ENCODE measurements around the gene CFAP54.
A peak's percentile ranks its signal among the peaks of the same experiment; 100 is the strongest.

The CFAP54 gene

DNA sequence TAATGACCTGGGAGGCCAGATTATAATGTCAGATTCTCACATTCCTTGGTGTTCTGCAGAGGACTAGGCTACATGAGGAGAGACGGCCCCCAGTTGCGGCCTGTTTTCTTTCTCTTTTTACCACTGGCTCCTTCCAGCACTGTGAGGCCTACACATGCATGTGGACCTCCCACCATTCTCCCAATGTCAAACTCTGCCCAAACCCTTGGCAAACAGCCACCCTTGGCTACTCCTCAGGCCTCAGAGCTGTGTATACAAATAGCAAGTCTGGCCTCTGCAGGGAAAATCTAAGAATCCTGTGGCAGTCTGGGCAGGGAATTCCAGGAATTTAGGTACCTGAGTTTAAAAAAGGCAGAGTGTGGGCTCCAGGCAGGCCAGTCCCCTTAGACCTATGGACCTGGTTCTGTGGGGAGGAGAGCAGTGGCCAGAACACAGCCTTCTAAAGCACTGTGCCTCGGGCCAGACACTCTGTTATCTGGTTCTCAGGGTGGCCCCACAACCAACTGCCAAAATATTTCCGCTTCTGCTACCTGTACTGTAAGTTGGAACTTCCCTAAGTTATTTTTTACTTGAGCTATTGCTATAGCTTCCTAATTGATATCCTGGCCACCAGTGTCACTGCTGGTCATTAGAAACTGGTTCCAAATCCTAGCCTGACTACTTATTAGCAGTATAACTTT lies 397.8 kb downstream of the CFAP54 start:
- no peak for TF ChIP-seq TAF1 (IDR thresholded peaks at IDR 0.05; ENCODE audit: borderline replicate concordance, low read depth, low read length)
- no peak for TF ChIP-seq POLR2A (IDR thresholded peaks at IDR 0.05; ENCODE audit: low read depth, low read length)
- TF ChIP-seq POLR2AphosphoS5 (IDR thresholded peaks at IDR 0.05; ENCODE audit: low read depth, low read length): no peak
- DNase-seq (ENCODE audit: insufficient read length) (no peak), FAIRE-seq (peak; percentile 36)

DNA sequence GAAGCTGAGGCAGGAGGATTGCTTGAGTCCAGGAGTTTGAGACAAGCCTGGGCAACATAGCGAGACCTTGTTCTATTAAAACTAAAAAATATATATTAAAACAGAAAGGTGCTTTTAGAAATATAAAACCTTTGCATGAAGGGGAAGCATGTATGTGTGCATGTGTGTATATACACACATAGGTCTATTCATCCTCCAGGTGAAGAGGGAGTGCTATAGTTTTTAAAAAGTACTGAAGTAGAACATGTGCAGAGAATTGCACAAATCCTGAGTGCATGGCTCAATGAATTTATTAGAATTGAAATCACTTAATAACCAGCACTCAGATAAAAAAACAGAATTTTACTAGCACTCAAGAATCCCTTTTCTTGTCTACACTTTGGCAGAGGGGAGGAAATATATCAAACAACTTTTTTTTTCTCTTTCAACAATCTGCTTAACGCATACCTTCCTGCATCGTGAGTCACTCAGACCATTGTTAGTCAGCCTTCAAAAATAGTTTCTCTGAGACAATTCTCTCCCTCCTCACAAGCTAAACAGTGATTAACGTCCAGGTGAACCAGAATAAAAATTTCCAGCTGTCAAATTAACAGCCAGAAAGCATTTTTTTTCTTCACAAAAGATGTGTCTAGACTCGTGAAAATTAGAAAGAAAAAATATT lies 400.0 kb downstream of the CFAP54 start:
- no peak for TF ChIP-seq POLR2A (IDR thresholded peaks at IDR 0.05; ENCODE audit: low read depth, low read length)
- no peak for TF ChIP-seq TAF1 (IDR thresholded peaks at IDR 0.05; ENCODE audit: borderline replicate concordance, low read depth, low read length)
- no peak for TF ChIP-seq POLR2AphosphoS5 (IDR thresholded peaks at IDR 0.05; ENCODE audit: low read depth, low read length)
- no peak for DNase-seq (ENCODE audit: insufficient read length)
- no peak for FAIRE-seq

DNA sequence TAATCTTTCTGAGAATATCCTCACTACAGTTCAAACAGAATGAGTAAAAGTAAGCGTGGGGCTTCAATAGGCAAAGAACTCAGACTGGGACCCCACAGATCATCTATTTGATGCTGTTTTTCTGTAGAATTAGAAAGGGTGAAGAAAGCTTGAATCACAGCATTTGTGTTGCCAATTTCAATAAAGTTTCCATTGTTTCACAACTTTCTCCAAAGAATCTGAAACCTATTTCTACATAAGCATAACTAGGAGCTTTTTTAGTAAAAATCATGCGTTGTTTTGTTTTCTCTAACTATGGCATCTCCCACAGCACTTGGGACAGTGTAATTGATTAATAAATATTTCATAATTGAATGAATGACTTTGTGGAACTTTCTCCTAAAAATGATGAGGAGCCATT lies 401.0 kb downstream of the CFAP54 start:
- no peak for FAIRE-seq
- no peak for DNase-seq (ENCODE audit: insufficient read length)
- TF ChIP-seq TAF1 (IDR thresholded peaks at IDR 0.05; ENCODE audit: borderline replicate concordance, low read depth, low read length): no peak
- TF ChIP-seq POLR2A (IDR thresholded peaks at IDR 0.05; ENCODE audit: low read depth, low read length): no peak
- TF ChIP-seq POLR2AphosphoS5 (IDR thresholded peaks at IDR 0.05; ENCODE audit: low read depth, low read length): no peak

- DNase-seq (ENCODE audit: insufficient read length) (no peak), FAIRE-seq (no peak)
- no peak for TF ChIP-seq POLR2A (IDR thresholded peaks at IDR 0.05; ENCODE audit: low read depth, low read length)
- no peak for TF ChIP-seq TAF1 (IDR thresholded peaks at IDR 0.05; ENCODE audit: borderline replicate concordance, low read depth, low read length)
- no peak for TF ChIP-seq POLR2AphosphoS5 (IDR thresholded peaks at IDR 0.05; ENCODE audit: low read depth, low read length)
Observed at GRCh38 chr12:96892104-96892503, 402.7 kb downstream of the CFAP54 start.

DNA sequence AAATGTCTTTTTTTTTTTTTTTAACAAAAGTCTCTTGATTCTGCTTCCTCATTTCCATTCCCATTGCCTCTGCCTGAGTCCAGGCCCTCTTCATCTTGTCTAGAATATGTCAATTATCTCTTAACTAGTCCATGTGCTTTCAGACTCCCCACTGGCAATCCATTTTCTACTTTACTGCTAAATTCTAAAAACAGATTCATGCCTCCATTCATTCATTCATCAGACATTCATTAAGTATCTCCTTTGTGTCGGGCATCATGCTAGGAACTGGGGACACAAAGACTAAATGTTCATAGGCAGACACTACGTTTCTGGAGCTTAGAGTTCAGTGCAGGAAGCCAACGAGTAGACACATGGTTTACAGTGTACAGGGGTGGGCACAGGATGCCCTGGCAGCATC lies 408.0 kb downstream of the CFAP54 start:
- FAIRE-seq: no peak
- no peak for DNase-seq (ENCODE audit: insufficient read length)
- TF ChIP-seq POLR2AphosphoS5 (IDR thresholded peaks at IDR 0.05; ENCODE audit: low read depth, low read length) (no peak), TAF1 (IDR thresholded peaks at IDR 0.05; ENCODE audit: borderline replicate concordance, low read depth, low read length) (no peak), POLR2A (IDR thresholded peaks at IDR 0.05; ENCODE audit: low read depth, low read length) (no peak)

DNA sequence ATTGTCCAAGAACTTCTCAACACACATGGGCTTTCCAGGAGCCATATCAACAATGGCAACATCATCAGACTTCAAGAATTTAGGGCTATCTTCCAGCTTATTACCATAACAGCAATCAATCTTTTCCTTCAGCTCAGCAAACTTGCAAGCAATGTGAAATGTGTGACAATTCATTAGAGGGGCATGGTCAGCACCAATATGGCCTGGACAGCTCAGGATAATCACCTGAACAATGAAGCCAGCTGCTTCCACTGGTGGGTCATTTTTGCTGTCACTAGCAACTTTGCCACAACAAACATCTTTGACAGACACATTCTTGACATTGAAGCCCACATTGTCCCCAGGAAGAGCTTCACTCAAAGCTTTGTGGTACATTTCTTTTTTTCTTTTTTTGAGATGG lies 411.8 kb downstream of the CFAP54 start:
- TF ChIP-seq POLR2A (IDR thresholded peaks at IDR 0.05; ENCODE audit: low read depth, low read length): no peak
- no peak for TF ChIP-seq TAF1 (IDR thresholded peaks at IDR 0.05; ENCODE audit: borderline replicate concordance, low read depth, low read length)
- TF ChIP-seq POLR2AphosphoS5 (IDR thresholded peaks at IDR 0.05; ENCODE audit: low read depth, low read length): no peak
- FAIRE-seq (no peak), DNase-seq (ENCODE audit: insufficient read length) (no peak)

GRCh38 chr12:96902076-96902475 lies 412.7 kb downstream of the CFAP54 start:
- FAIRE-seq (no peak), DNase-seq (ENCODE audit: insufficient read length) (no peak)
- TF ChIP-seq TAF1 (IDR thresholded peaks at IDR 0.05; ENCODE audit: borderline replicate concordance, low read depth, low read length) (no peak), POLR2A (IDR thresholded peaks at IDR 0.05; ENCODE audit: low read depth, low read length) (no peak), POLR2AphosphoS5 (IDR thresholded peaks at IDR 0.05; ENCODE audit: low read depth, low read length) (no peak)

DNA sequence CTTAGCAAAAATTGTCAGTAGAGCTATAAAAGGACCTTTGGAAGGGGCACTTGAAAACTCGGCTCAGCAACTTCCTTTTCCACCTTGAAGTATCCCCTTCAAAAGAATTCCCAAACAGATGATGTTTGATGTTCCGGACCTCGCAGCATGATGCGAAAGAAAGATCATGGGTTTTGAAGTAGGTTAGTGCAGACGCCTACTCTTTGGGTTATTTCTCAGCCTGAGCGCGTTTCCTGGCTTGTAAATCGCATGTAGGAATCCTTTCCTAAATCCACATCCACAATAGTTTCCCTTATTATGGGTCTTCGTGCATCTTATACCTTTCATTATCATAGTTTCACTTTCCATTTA lies 417.1 kb downstream of the CFAP54 start:
- no peak for TF ChIP-seq POLR2AphosphoS5 (IDR thresholded peaks at IDR 0.05; ENCODE audit: low read depth, low read length)
- TF ChIP-seq TAF1 (IDR thresholded peaks at IDR 0.05; ENCODE audit: borderline replicate concordance, low read depth, low read length): no peak
- TF ChIP-seq POLR2A (IDR thresholded peaks at IDR 0.05; ENCODE audit: low read depth, low read length): no peak
- FAIRE-seq (peak; percentile 56), DNase-seq (ENCODE audit: insufficient read length) (no peak)

- DNase-seq (ENCODE audit: insufficient read length) (peak; percentile 74), FAIRE-seq (peak; percentile 97)
Observed at GRCh38 chr12:96906849-96907670, 417.7 kb downstream of the CFAP54 start, which contains the start of gene NEDD1. TSS of gene NEDD1 (plus strand) at chr12:96907257. CDS start at chr12:96909760, 2,503 bp downstream.

DNA sequence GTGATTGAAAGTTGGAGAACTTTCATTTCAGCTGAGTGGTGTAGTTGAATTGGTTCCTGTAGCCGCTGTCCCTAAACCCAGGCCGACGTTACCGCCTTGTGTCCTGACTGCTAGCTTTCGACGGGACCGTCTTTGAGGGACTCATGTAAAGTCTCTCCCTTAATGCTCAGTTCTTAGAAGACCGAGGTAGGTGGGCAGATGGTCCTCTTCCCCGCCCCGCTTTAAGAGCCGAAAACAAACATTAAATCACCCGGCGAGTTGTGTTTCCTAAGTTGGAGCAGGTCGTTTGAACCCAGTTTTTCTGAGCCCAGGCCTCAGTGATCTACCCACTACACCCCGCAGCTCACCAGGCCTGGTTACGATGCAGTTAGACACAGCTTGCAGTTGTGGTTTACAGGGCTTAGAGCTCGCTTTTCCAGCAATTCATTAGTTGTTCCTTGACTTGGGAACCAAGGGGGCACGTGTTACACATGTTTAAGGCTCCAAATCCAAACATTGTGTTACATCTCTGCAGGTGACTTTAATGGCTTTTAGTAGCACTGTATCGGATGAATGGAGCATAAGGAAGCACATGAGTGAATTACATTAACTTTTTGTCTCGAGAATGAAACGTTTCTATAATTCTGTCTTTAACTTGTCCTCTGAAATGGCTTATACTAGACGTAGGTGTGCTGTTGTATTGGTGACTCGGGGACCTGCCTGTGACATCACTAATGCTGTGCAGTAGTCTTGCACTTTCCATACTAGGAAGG lies 418.5 kb downstream of the CFAP54 start:
- no peak for DNase-seq (ENCODE audit: insufficient read length)
- peak; percentile 85 for FAIRE-seq
- TF ChIP-seq TAF1 (IDR thresholded peaks at IDR 0.05; ENCODE audit: borderline replicate concordance, low read depth, low read length) (no peak), POLR2AphosphoS5 (IDR thresholded peaks at IDR 0.05; ENCODE audit: low read depth, low read length) (no peak), POLR2A (IDR thresholded peaks at IDR 0.05; ENCODE audit: low read depth, low read length) (no peak)

More at GRCh38 chr12:96906849-96907670, 417.7 kb downstream of the CFAP54 start, which contains the start of gene NEDD1:
- TF ChIP-seq POLR2AphosphoS5 (IDR thresholded peaks at IDR 0.05; ENCODE audit: low read depth, low read length) (peak; percentile 77), POLR2A (IDR thresholded peaks at IDR 0.05; ENCODE audit: low read depth, low read length) (peak; percentile 93), TAF1 (IDR thresholded peaks at IDR 0.05; ENCODE audit: borderline replicate concordance, low read depth, low read length) (peak; percentile 52; the same call in 1 of the 2 replicates)

- FAIRE-seq (no peak), DNase-seq (ENCODE audit: insufficient read length) (no peak)
- TF ChIP-seq POLR2A (IDR thresholded peaks at IDR 0.05; ENCODE audit: low read depth, low read length) (no peak), TAF1 (IDR thresholded peaks at IDR 0.05; ENCODE audit: borderline replicate concordance, low read depth, low read length) (no peak), POLR2AphosphoS5 (IDR thresholded peaks at IDR 0.05; ENCODE audit: low read depth, low read length) (no peak)
Observed at GRCh38 chr12:96908423-96908675, 419.0 kb downstream of the CFAP54 start.
